ENCODE measurements around the gene PRRC2A. TPM values are rescaled to one million over a fixed set of nuclear protein-coding genes. Genes with fewer than 3 reads are reported as not detected.

PRRC2A gene
- total RNA-seq = 100 to 1,000 TPM; 215 to 222 TPM

DNA sequence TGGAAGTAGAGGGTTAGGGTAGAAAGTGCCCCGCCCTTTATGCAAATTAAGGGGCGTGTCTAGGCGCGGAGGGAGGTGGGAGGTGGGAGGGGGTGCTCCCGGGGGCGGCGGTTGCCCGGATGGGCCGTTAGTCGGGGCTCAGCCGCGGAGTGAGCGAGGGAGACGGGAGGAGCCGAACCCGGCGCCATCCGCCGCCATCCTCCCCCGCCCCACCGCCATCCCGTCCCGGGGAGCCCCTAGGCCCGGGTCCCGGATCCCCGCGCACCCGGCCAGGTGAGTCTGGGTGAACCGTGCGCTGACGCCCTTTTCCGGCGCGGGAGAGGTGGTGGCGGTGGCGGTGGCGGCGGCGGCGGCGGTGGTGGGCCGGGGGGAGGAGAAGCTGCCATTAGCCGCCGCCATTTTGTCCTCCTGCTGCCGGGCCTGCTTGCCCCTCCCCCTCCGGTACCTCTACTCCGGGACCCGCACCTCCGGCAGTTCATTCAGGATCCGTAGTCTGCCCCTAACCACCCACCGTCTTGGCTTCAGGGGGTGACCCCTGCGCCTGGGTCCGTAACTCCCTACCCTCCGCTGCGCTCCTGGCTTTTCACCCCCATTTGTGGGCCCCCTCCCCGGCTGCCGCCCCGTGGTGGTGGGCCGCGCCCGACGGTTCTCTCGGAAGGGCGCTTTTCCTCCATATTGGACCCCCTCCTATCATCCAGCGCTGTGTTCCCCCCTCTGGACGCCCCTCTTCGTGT lies at the start of gene PRRC2A:
PRRC2A (plus strand) TSS at position 130 of the 734 bp plus-strand sequence. CDS start 2,075 bp downstream, outside the sequence.
- Mint-ChIP-seq H3K27ac (peak within 1 kb of the TSS; percentile 95), H3K27me3 (no peaks in the 10 kb centered on the region), H3K9me3 (no peaks in the 10 kb centered on the region), H3K4me3 (peak within 1 kb of the TSS; percentile 81), H3K4me1 (peaks cover 43% of the 10 kb centered on the region), H3K36me3 (ENCODE audit: low read depth) (peaks cover 47% of the 10 kb centered on the region)
- CTCF ChIA-PET = interaction anchor here (0.7 to 3.7 kb wide), 6 partner anchors 22 to 150 kb away, joined by 3 to 9 read pairs (median 4); partner anchors contain the start of genes ATP6V1G2 and MSH5
- no peak for DNase-seq
- POLR2A ChIA-PET = interaction anchor here (0.9 to 4.1 kb wide), 28 partner anchors 10 to 575 kb away, joined by 3 to 60 read pairs (median 4); partner anchors contain the start of genes APOM, BAG6, C6orf47 and DDX39B

DNA sequence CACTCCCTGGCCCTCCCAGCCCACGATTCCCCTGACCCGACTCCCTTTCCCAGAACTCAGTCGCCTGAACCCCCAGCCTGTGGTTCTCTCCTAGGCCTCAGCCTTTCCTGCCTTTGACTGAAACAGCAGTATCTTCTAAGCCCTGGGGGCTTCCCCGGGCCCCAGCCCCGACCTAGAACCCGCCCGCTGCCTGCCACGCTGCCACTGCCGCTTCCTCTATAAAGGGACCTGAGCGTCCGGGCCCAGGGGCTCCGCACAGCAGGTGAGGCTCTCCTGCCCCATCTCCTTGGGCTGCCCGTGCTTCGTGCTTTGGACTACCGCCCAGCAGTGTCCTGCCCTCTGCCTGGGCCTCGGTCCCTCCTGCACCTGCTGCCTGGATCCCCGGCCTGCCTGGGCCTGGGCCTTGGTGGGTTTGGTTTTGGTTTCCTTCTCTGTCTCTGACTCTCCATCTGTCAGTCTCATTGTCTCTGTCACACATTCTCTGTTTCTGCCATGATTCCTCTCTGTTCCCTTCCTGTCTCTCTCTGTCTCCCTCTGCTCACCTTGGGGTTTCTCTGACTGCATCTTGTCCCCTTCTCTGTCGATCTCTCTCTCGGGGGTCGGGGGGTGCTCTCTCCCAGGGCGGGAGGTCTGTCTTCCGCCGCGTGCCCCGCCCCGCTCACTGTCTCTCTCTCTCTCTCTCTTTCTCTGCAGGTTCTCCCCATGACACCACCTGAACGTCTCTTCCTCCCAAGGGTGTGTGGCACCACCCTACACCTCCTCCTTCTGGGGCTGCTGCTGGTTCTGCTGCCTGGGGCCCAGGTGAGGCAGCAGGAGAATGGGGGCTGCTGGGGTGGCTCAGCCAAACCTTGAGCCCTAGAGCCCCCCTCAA lies 48.2 kb upstream of the PRRC2A start, which contains the start of gene LTA:
LTA (plus strand) TSS at position 249 of the 871 bp plus-strand sequence; CDS start at position 703, 454 bp downstream.
- peak within 1 kb of the TSS; percentile 94 for H3K4me3 Mint-ChIP-seq
- ChIA-PET POLR2A (interaction anchor here (1.1 to 36.9 kb wide), 8 partner anchors 0 to 165 kb away, joined by 3 to 1578 read pairs (median 108); partner anchors contain the start of genes ATP6V1G2, CLIC1, DDX39B and LST1), CTCF (interaction anchor here (5.1 to 18.7 kb wide), 5 partner anchors 10 to 26 kb away, joined by 53 to 640 read pairs (median 70); partner anchors contain the start of genes ATP6V1G2, DDX39B, LST1 and LTB)
- peaks cover 32% of the 10 kb centered on the region for H3K36me3 Mint-ChIP-seq (ENCODE audit: low read depth)
- H3K4me1 Mint-ChIP-seq = peaks cover 87% of the 10 kb centered on the region
- peak within 1 kb of the TSS; percentile 96 for H3K27ac Mint-ChIP-seq
- H3K9me3 Mint-ChIP-seq = no peaks in the 10 kb centered on the region
- DNase-seq = peak; percentile 79
- H3K27me3 Mint-ChIP-seq = peaks cover 22% of the 10 kb centered on the region

DNA sequence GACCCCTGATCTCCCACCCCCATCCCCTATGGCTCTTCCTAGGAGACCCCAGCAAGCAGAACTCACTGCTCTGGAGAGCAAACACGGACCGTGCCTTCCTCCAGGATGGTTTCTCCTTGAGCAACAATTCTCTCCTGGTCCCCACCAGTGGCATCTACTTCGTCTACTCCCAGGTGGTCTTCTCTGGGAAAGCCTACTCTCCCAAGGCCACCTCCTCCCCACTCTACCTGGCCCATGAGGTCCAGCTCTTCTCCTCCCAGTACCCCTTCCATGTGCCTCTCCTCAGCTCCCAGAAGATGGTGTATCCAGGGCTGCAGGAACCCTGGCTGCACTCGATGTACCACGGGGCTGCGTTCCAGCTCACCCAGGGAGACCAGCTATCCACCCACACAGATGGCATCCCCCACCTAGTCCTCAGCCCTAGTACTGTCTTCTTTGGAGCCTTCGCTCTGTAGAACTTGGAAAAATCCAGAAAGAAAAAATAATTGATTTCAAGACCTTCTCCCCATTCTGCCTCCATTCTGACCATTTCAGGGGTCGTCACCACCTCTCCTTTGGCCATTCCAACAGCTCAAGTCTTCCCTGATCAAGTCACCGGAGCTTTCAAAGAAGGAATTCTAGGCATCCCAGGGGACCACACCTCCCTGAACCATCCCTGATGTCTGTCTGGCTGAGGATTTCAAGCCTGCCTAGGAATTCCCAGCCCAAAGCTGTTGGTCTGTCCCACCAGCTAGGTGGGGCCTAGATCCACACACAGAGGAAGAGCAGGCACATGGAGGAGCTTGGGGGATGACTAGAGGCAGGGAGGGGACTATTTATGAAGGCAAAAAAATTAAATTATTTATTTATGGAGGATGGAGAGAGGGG lies 47.0 kb upstream of the PRRC2A start:
- Mint-ChIP-seq H3K4me1 (peaks cover 80% of the 10 kb centered on the region), H3K9me3 (no peaks in the 10 kb centered on the region), H3K36me3 (ENCODE audit: low read depth) (peaks cover 37% of the 10 kb centered on the region), H3K4me3 (peak overlapping the region; percentile 94), H3K27ac (peak overlapping the region; percentile 96), H3K27me3 (peaks cover 14% of the 10 kb centered on the region)
- DNase-seq = no peak
- POLR2A ChIA-PET = interaction anchor here (0.7 to 36.9 kb wide), 11 partner anchors 1 to 1398 kb away, joined by 3 to 1578 read pairs (median 51); partner anchors contain the start of genes ATP6V1G2, CLIC1, DDX39B and LST1
- CTCF ChIA-PET = interaction anchor here (1.2 to 18.7 kb wide), 6 partner anchors 11 to 289 kb away, joined by 3 to 640 read pairs (median 49); partner anchors contain the start of genes ATP6V1G2, DDX39B, LST1 and LTB

DNA sequence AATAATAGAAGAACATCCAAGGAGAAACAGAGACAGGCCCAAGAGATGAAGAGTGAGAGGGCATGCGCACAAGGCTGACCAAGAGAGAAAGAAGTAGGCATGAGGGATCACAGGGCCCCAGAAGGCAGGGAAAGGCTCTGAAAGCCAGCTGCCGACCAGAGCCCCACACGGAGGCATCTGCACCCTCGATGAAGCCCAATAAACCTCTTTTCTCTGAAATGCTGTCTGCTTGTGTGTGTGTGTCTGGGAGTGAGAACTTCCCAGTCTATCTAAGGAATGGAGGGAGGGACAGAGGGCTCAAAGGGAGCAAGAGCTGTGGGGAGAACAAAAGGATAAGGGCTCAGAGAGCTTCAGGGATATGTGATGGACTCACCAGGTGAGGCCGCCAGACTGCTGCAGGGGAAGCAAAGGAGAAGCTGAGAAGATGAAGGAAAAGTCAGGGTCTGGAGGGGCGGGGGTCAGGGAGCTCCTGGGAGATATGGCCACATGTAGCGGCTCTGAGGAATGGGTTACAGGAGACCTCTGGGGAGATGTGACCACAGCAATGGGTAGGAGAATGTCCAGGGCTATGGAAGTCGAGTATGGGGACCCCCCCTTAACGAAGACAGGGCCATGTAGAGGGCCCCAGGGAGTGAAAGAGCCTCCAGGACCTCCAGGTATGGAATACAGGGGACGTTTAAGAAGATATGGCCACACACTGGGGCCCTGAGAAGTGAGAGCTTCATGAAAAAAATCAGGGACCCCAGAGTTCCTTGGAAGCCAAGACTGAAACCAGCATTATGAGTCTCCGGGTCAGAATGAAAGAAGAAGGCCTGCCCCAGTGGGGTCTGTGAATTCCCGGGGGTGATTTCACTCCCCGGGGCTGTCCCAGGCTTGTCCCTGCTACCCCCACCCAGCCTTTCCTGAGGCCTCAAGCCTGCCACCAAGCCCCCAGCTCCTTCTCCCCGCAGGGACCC lies 46.1 kb upstream of the PRRC2A start:
- no peak for DNase-seq
- Mint-ChIP-seq H3K36me3 (ENCODE audit: low read depth) (peaks cover 46% of the 10 kb centered on the region), H3K9me3 (no peaks in the 10 kb centered on the region), H3K27ac (peak overlapping the region; percentile 96), H3K4me1 (peaks cover 80% of the 10 kb centered on the region), H3K27me3 (peaks cover 10% of the 10 kb centered on the region), H3K4me3 (peak overlapping the region; percentile 94)
- ChIA-PET POLR2A (interaction anchor here (0.5 to 36.9 kb wide), 18 partner anchors 2 to 1398 kb away, joined by 3 to 1578 read pairs (median 9); partner anchors contain the start of genes ATP6V1G2, BAG6, CLIC1 and CSNK2B), CTCF (interaction anchor here (0.7 to 18.7 kb wide), 9 partner anchors 10 to 288 kb away, joined by 3 to 640 read pairs (median 7); partner anchors contain the start of genes ATP6V1G2, DDX39B, LST1 and LTB)

DNA sequence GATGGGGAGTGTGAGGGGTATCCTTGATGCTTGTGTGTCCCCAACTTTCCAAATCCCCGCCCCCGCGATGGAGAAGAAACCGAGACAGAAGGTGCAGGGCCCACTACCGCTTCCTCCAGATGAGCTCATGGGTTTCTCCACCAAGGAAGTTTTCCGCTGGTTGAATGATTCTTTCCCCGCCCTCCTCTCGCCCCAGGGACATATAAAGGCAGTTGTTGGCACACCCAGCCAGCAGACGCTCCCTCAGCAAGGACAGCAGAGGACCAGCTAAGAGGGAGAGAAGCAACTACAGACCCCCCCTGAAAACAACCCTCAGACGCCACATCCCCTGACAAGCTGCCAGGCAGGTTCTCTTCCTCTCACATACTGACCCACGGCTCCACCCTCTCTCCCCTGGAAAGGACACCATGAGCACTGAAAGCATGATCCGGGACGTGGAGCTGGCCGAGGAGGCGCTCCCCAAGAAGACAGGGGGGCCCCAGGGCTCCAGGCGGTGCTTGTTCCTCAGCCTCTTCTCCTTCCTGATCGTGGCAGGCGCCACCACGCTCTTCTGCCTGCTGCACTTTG lies 45.1 kb upstream of the PRRC2A start, which contains the start of gene TNF:
TNF (plus strand) TSS at position 231 of the 567 bp plus-strand sequence; CDS start at position 408, 177 bp downstream.
- H3K4me3 Mint-ChIP-seq = peak within 1 kb of the TSS; percentile 94
- H3K9me3 Mint-ChIP-seq = no peaks in the 10 kb centered on the region
- peaks cover 2% of the 10 kb centered on the region for H3K27me3 Mint-ChIP-seq
- CTCF ChIA-PET = interaction anchor here (0.7 to 18.7 kb wide), 8 partner anchors 9 to 260 kb away, joined by 3 to 640 read pairs (median 18); partner anchors contain the start of genes ATP6V1G2, DDX39B, LST1 and LTB
- peaks cover 73% of the 10 kb centered on the region for H3K4me1 Mint-ChIP-seq
- DNase-seq = peak; percentile 91
- peak within 1 kb of the TSS; percentile 96 for H3K27ac Mint-ChIP-seq
- POLR2A ChIA-PET = interaction anchor here (0.6 to 36.9 kb wide), 20 partner anchors 3 to 1396 kb away, joined by 3 to 1578 read pairs (median 6); partner anchors contain the start of genes ATP6V1G2, BAG6, C6orf47 and CLIC1
- H3K36me3 Mint-ChIP-seq (ENCODE audit: low read depth) = peaks cover 56% of the 10 kb centered on the region

DNA sequence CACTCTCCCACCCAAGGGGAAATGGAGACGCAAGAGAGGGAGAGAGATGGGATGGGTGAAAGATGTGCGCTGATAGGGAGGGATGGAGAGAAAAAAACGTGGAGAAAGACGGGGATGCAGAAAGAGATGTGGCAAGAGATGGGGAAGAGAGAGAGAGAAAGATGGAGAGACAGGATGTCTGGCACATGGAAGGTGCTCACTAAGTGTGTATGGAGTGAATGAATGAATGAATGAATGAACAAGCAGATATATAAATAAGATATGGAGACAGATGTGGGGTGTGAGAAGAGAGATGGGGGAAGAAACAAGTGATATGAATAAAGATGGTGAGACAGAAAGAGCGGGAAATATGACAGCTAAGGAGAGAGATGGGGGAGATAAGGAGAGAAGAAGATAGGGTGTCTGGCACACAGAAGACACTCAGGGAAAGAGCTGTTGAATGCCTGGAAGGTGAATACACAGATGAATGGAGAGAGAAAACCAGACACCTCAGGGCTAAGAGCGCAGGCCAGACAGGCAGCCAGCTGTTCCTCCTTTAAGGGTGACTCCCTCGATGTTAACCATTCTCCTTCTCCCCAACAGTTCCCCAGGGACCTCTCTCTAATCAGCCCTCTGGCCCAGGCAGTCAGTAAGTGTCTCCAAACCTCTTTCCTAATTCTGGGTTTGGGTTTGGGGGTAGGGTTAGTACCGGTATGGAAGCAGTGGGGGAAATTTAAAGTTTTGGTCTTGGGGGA lies 44.4 kb upstream of the PRRC2A start:
- DNase-seq = no peak
- Mint-ChIP-seq H3K9me3 (no peaks in the 10 kb centered on the region), H3K27ac (peak overlapping the region; percentile 96), H3K36me3 (ENCODE audit: low read depth) (peaks cover 61% of the 10 kb centered on the region), H3K27me3 (no peaks in the 10 kb centered on the region), H3K4me1 (peaks cover 69% of the 10 kb centered on the region), H3K4me3 (peak overlapping the region; percentile 94)
- ChIA-PET POLR2A (interaction anchor here (0.6 to 36.9 kb wide), 20 partner anchors 4 to 1395 kb away, joined by 3 to 1578 read pairs (median 6); partner anchors contain the start of genes ATP6V1G2, BAG6, C6orf47 and CLIC1), CTCF (interaction anchor here (0.8 to 18.7 kb wide), 8 partner anchors 8 to 259 kb away, joined by 3 to 640 read pairs (median 20); partner anchors contain the start of genes ATP6V1G2, DDX39B, LST1 and LTB)

DNA sequence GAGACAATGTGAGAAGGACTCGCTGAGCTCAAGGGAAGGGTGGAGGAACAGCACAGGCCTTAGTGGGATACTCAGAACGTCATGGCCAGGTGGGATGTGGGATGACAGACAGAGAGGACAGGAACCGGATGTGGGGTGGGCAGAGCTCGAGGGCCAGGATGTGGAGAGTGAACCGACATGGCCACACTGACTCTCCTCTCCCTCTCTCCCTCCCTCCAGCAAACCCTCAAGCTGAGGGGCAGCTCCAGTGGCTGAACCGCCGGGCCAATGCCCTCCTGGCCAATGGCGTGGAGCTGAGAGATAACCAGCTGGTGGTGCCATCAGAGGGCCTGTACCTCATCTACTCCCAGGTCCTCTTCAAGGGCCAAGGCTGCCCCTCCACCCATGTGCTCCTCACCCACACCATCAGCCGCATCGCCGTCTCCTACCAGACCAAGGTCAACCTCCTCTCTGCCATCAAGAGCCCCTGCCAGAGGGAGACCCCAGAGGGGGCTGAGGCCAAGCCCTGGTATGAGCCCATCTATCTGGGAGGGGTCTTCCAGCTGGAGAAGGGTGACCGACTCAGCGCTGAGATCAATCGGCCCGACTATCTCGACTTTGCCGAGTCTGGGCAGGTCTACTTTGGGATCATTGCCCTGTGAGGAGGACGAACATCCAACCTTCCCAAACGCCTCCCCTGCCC lies 43.5 kb upstream of the PRRC2A start:
- Mint-ChIP-seq H3K27ac (peak overlapping the region; percentile 96), H3K9me3 (no peaks in the 10 kb centered on the region), H3K4me3 (peak overlapping the region; percentile 94), H3K27me3 (no peaks in the 10 kb centered on the region), H3K36me3 (ENCODE audit: low read depth) (peaks cover 71% of the 10 kb centered on the region), H3K4me1 (peaks cover 60% of the 10 kb centered on the region)
- POLR2A ChIA-PET = interaction anchor here (1.0 to 36.9 kb wide), 13 partner anchors 5 to 1394 kb away, joined by 3 to 1578 read pairs (median 21); partner anchors contain the start of genes ATP6V1G2, BAG6, C6orf47 and CLIC1
- CTCF ChIA-PET = interaction anchor here (0.5 to 18.7 kb wide), 8 partner anchors 8 to 77 kb away, joined by 3 to 640 read pairs (median 20); partner anchors contain the start of genes ATP6V1G2, DDX39B, LST1 and LTB
- DNase-seq = peak; percentile 86

DNA sequence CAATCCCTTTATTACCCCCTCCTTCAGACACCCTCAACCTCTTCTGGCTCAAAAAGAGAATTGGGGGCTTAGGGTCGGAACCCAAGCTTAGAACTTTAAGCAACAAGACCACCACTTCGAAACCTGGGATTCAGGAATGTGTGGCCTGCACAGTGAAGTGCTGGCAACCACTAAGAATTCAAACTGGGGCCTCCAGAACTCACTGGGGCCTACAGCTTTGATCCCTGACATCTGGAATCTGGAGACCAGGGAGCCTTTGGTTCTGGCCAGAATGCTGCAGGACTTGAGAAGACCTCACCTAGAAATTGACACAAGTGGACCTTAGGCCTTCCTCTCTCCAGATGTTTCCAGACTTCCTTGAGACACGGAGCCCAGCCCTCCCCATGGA lies 42.9 kb upstream of the PRRC2A start:
- H3K36me3 Mint-ChIP-seq (ENCODE audit: low read depth) = peaks cover 73% of the 10 kb centered on the region
- peak overlapping the region; percentile 94 for H3K4me3 Mint-ChIP-seq
- POLR2A ChIA-PET = interaction anchor here (1.4 to 36.9 kb wide), 10 partner anchors 5 to 1394 kb away, joined by 4 to 1578 read pairs (median 52); partner anchors contain the start of genes ATP6V1G2, BAG6, CLIC1 and DDX39B
- CTCF ChIA-PET = interaction anchor here (1.7 to 18.7 kb wide), 5 partner anchors 7 to 76 kb away, joined by 5 to 640 read pairs (median 70); partner anchors contain the start of genes ATP6V1G2, DDX39B, LST1 and LTB
- H3K9me3 Mint-ChIP-seq = no peaks in the 10 kb centered on the region
- H3K4me1 Mint-ChIP-seq = peaks cover 58% of the 10 kb centered on the region
- no peak for DNase-seq
- H3K27ac Mint-ChIP-seq = peak overlapping the region; percentile 96
- H3K27me3 Mint-ChIP-seq = no peaks in the 10 kb centered on the region
